Stimulated activated naive B cell treated with anti-CD40 and anti-IgM and Interleukin-4, amounts not matched to agents 10 μg/mL and 1 μg/mL and 100 μg/mL, for 72 hours (primary cell): ENCODE results near the gene ERGIC1.
A peak's percentile ranks its signal among the peaks of the same experiment; 100 is the strongest.

Experiments
- ATAC-seq, 2 donors: fragments of 150-1000 bp; cut with Tn5 transposase; replicated peaks; 2 replicates each; pipeline ENCODE4 v1.10.0; 2021; ENCODE audit warnings: moderate library complexity in 1 of 2
- DNase-seq: peaks from one replicate; pipeline ENCODE4 v3.0.0; 2021
- H3K27ac Mint-ChIP-seq: one replicate; pipeline ENCODE4 v1.8.0; 2022; ENCODE audit warnings: mild to moderate bottlenecking, mixed read lengths
- H3K27me3 Mint-ChIP-seq, 2 donors: one replicate each; pipeline ENCODE4 v1.8.0; 2022; ENCODE audit warnings: mixed read lengths in 2 of 2
- H3K36me3 Mint-ChIP-seq, 2 donors: one replicate each; pipeline ENCODE4 v1.8.0; 2022; ENCODE audit warnings: mixed read lengths in 2 of 2, mild to moderate bottlenecking in 1 of 2
- H3K4me1 Mint-ChIP-seq, 2 donors: one replicate each; pipeline ENCODE4 v1.8.0; 2022; ENCODE audit warnings: mixed read lengths in 2 of 2, mild to moderate bottlenecking in 1 of 2
- H3K4me3 Mint-ChIP-seq, 2 donors: one replicate each; pipeline ENCODE4 v1.8.0; 2022; ENCODE audit warnings: mild to moderate bottlenecking in 2 of 2, mixed read lengths in 2 of 2, moderate library complexity in 1 of 2
- H3K9me3 Mint-ChIP-seq, 2 donors: one replicate each; pipeline ENCODE4 v1.8.0; 2022; ENCODE audit warnings: mixed read lengths in 2 of 2, mild to moderate bottlenecking in 1 of 2

ERGIC1 gene

GRCh38 chr5:172972552-172972951 is 138.5 kb downstream of the ERGIC1 start:
- Mint-ChIP-seq H3K36me3 (peaks cover 20% of the 10 kb centered on the region in 2 donors), H3K4me1 (peaks cover 4 to 10% of the 10 kb centered on the region in 2 donors), H3K4me3 (no peak overlapping the region), H3K27ac (no peak overlapping the region), H3K9me3 (no peaks in the 10 kb centered on the region), H3K27me3 (no peaks in the 10 kb centered on the region)
- ATAC-seq: no peak
- no peak for DNase-seq

DNA sequence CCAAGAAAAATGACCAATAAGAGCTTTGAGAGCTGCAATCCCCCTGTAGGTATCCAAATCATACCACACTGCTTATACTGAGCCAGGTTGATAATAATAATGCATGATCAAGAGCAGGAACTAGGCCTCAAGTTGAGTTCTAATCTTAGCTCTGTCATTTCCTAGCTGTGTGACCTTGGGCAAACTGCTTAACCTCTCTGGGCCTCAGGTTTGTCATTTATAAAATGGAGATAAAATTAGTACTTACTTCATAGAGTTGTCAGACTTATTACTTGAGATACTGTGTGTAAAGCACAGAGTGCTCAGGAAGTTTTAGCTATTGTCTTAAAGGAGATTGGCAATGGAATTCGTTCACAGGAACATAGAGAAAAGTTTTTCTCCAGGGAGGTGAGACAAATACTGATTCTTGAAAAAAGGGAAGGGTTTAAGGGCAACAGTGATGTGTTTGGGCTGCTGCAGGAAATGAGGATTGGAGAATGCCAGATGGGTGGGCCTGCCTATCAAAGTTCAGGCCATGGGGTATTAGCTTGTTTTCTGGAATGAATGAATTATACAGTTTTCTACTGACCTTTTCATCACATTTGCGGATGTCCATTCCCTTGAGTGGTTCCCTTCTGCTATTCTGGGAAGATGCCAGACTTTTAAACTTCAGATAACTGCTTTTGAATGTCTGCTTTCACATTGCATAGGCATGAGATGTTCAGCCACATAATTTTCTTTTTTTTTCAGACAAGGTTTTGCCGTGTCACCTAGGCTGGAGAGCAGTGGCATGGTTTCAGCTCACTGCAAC is 139.3 kb downstream of the ERGIC1 start:
- DNase-seq (no peak), ATAC-seq (no peak)
- no peak overlapping the region for H3K27ac Mint-ChIP-seq
- peaks cover 4 to 7% of the 10 kb centered on the region in 2 donors for H3K4me1 Mint-ChIP-seq
- no peaks in the 10 kb centered on the region for H3K27me3 Mint-ChIP-seq
- no peak overlapping the region for H3K4me3 Mint-ChIP-seq
- H3K36me3 Mint-ChIP-seq: peaks cover 16 to 17% of the 10 kb centered on the region in 2 donors
- H3K9me3 Mint-ChIP-seq: no peaks in the 10 kb centered on the region

- Mint-ChIP-seq H3K27me3 (no peaks in the 10 kb centered on the region), H3K27ac (no peak overlapping the region), H3K36me3 (peaks cover 14% of the 10 kb centered on the region in 2 donors), H3K9me3 (no peaks in the 10 kb centered on the region), H3K4me1 (peaks cover 5 to 8% of the 10 kb centered on the region in 2 donors), H3K4me3 (no peak overlapping the region)
- no peak for DNase-seq
- ATAC-seq: no peak
These were observed 139.9 kb downstream of the ERGIC1 start for GRCh38 chr5:172973931-172974330.

DNA sequence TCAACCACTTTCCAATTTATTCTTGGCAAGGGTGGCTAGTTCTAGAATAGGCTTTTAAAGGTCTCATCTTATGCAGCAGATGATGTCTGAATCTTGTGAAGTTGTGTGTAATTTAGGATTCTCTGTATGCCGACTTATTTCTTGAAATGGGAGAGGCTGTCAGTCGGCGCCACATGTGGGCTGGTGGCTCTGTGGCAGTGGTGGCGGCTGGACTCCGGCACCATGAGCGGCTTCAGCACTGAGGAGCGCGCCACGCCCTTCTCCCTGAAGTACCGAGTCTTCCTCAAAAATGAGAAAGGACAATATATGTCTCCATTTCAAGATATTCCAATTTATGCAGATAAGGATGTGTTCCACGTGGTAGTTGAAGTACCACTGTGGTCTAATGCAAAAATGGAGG is 141.2 kb downstream of the ERGIC1 start:
- Mint-ChIP-seq H3K27ac (no peak overlapping the region), H3K36me3 (peaks cover 4% of the 10 kb centered on the region in 2 donors), H3K9me3 (no peaks in the 10 kb centered on the region), H3K27me3 (no peaks in the 10 kb centered on the region), H3K4me1 (peaks cover 1 to 5% of the 10 kb centered on the region in 2 donors), H3K4me3 (no peak overlapping the region)
- ATAC-seq (no peak), DNase-seq (no peak)

DNA sequence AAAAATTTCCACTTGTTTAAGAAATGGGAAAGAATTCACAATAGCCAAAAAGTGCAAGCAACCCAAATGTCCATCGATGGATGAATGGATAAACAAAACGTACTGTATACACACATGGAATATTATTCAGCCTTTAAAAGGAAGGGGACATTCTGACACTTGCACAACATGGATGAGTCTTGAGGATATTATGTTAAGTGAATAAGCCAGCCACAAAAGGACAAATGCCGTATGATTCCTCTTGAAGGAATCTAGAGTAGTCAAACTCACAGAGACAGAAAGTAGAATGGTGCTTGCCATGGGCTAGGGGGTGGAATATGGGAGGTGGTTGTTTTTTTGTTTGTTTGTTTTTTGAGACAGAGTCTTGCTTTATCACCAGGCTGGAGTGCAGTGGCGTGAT is 145.7 kb downstream of the ERGIC1 start:
- ATAC-seq: no peak
- H3K4me3 Mint-ChIP-seq: no peak overlapping the region
- H3K27me3 Mint-ChIP-seq: no peaks in the 10 kb centered on the region
- peaks cover 3 to 10% of the 10 kb centered on the region in 2 donors for H3K4me1 Mint-ChIP-seq
- peaks cover 2 to 3% of the 10 kb centered on the region in 2 donors for H3K36me3 Mint-ChIP-seq
- H3K27ac Mint-ChIP-seq: no peak overlapping the region
- no peaks in the 10 kb centered on the region for H3K9me3 Mint-ChIP-seq
- DNase-seq: no peak

- ATAC-seq (no peak), DNase-seq (no peak)
- peak overlapping the region; percentile 42 for H3K27ac Mint-ChIP-seq
- no peaks in the 10 kb centered on the region for H3K27me3 Mint-ChIP-seq
- no peaks in the 10 kb centered on the region for H3K9me3 Mint-ChIP-seq
- peaks cover 13 to 23% of the 10 kb centered on the region in 2 donors for H3K4me1 Mint-ChIP-seq
- H3K4me3 Mint-ChIP-seq: no peak overlapping the region
- peaks cover 13 to 17% of the 10 kb centered on the region in 2 donors for H3K36me3 Mint-ChIP-seq
These were observed 147.9 kb downstream of the ERGIC1 start for GRCh38 chr5:172981931-172982330.

- peak within 1 kb of the TSS; percentile 99 for H3K27ac Mint-ChIP-seq
- no peaks in the 10 kb centered on the region for H3K9me3 Mint-ChIP-seq
- no peaks in the 10 kb centered on the region for H3K27me3 Mint-ChIP-seq
- H3K36me3 Mint-ChIP-seq: peaks cover 16 to 29% of the 10 kb centered on the region in 2 donors
- H3K4me1 Mint-ChIP-seq: peaks cover 15 to 35% of the 10 kb centered on the region in 2 donors
- ATAC-seq (peak; percentile 89 to 93), DNase-seq (peak; percentile 94)
- H3K4me3 Mint-ChIP-seq: peak within 1 kb of the TSS; percentile 94 to 97
These were observed 149.6 kb downstream of the ERGIC1 start, which contains the start of gene ATP6V0E1 for GRCh38 chr5:172983542-172984243. TSS of gene ATP6V0E1 (plus strand) at chr5:172983771. CDS start at chr5:172983861, 90 bp downstream.

- H3K36me3 Mint-ChIP-seq: peaks cover 21 to 32% of the 10 kb centered on the region in 2 donors
- H3K4me1 Mint-ChIP-seq: peaks cover 16 to 35% of the 10 kb centered on the region in 2 donors
- no peaks in the 10 kb centered on the region for H3K9me3 Mint-ChIP-seq
- H3K27me3 Mint-ChIP-seq: no peaks in the 10 kb centered on the region
- peak overlapping the region; percentile 99 for H3K27ac Mint-ChIP-seq
- peak; percentile 67 for DNase-seq
- ATAC-seq: peak; percentile 85 to 87
- H3K4me3 Mint-ChIP-seq: peak overlapping the region; percentile 94 to 97
These were observed 150.3 kb downstream of the ERGIC1 start for GRCh38 chr5:172984244-172984953.

GRCh38 chr5:172985596-172985995 is 151.5 kb downstream of the ERGIC1 start:
- peak overlapping the region; percentile 31 for H3K27ac Mint-ChIP-seq
- H3K36me3 Mint-ChIP-seq: peaks cover 22 to 34% of the 10 kb centered on the region in 2 donors
- H3K27me3 Mint-ChIP-seq: no peaks in the 10 kb centered on the region
- no peak for DNase-seq
- peaks cover 16 to 39% of the 10 kb centered on the region in 2 donors for H3K4me1 Mint-ChIP-seq
- peak overlapping the region; percentile 70 to 82 for H3K4me3 Mint-ChIP-seq
- H3K9me3 Mint-ChIP-seq: no peaks in the 10 kb centered on the region
- ATAC-seq: no peak

GRCh38 chr5:172988276-172988675 is 154.2 kb downstream of the ERGIC1 start:
- Mint-ChIP-seq H3K36me3 (peaks cover 39 to 56% of the 10 kb centered on the region in 2 donors), H3K4me3 (no peak overlapping the region), H3K9me3 (no peaks in the 10 kb centered on the region), H3K27ac (no peak overlapping the region), H3K27me3 (no peaks in the 10 kb centered on the region), H3K4me1 (peaks cover 26 to 56% of the 10 kb centered on the region in 2 donors)
- no peak for DNase-seq
- no peak for ATAC-seq

DNA sequence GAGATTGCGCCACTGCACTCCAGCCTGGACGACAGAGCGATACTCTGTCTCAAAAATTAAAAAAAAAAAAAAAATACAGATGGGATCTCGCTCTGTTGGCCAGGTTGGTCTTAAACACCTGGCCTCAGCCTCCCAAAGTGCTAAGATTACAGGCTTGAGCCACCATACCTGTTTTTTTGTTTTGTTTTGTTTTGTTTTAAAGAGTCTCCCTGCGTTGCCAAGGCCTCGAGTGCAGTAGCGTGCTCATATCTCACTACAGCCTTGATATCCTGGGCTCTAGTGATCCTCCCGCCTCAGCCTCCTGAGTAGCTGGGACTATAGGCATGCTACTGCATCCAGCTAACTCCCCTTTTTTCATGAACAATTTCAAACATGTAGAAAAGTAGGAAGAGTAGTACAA is 156.7 kb downstream of the ERGIC1 start:
- H3K4me3 Mint-ChIP-seq: no peak overlapping the region
- peaks cover 41 to 58% of the 10 kb centered on the region in 2 donors for H3K36me3 Mint-ChIP-seq
- no peak overlapping the region for H3K27ac Mint-ChIP-seq
- H3K4me1 Mint-ChIP-seq: peaks cover 25 to 58% of the 10 kb centered on the region in 2 donors
- ATAC-seq: no peak
- H3K9me3 Mint-ChIP-seq: no peaks in the 10 kb centered on the region
- H3K27me3 Mint-ChIP-seq: no peaks in the 10 kb centered on the region
- DNase-seq: no peak

DNA sequence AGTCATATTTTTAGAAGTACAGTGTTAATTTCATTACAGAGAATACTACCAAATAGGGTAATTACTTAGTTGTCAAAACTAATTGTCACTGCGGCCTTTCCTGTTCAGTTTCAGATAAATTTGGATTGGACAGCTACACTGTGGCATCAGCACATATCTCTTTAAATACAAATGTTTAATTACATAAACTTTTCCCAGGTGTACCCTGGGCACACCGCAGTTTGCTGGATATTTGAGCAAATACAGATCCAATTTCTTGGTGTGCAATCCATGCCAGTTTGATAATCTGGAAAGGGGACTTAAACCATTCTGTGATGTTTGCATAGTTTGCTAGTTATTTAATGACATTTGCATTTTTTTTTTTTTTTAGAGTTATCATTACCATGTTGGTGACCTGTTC is 160.4 kb downstream of the ERGIC1 start:
- Mint-ChIP-seq H3K4me3 (no peak overlapping the region), H3K36me3 (peaks cover 28 to 43% of the 10 kb centered on the region in 2 donors), H3K9me3 (no peaks in the 10 kb centered on the region), H3K4me1 (peaks cover 16 to 41% of the 10 kb centered on the region in 2 donors), H3K27ac (no peak overlapping the region), H3K27me3 (no peaks in the 10 kb centered on the region)
- DNase-seq: no peak
- no peak for ATAC-seq

GRCh38 chr5:172999372-172999973 is 165.4 kb downstream of the ERGIC1 start:
- Mint-ChIP-seq H3K27ac (no peak overlapping the region), H3K36me3 (peaks cover 30 to 46% of the 10 kb centered on the region in 2 donors), H3K4me3 (no peak overlapping the region), H3K9me3 (no peaks in the 10 kb centered on the region), H3K4me1 (peaks cover 33 to 50% of the 10 kb centered on the region in 2 donors), H3K27me3 (no peaks in the 10 kb centered on the region)
- ATAC-seq (no peak), DNase-seq (no peak)

- Mint-ChIP-seq H3K27me3 (no peaks in the 10 kb centered on the region), H3K36me3 (peaks cover 31 to 47% of the 10 kb centered on the region in 2 donors), H3K9me3 (no peaks in the 10 kb centered on the region), H3K4me3 (no peak overlapping the region), H3K4me1 (peaks cover 37 to 55% of the 10 kb centered on the region in 2 donors), H3K27ac (no peak overlapping the region)
- no peak for ATAC-seq
- DNase-seq: no peak
These were observed 165.9 kb downstream of the ERGIC1 start for GRCh38 chr5:172999974-173000373.
